Measurements from ENCODE around the gene SDHAF2. TPM values are rescaled to one million over a fixed set of nuclear protein-coding genes. Genes with fewer than 3 reads are reported as not detected.

SDHAF2 gene
- 33.9 to 49.1 TPM (median 45.4 TPM) in 5 replicates for total RNA-seq (2022; extraction: Qiagen RNA extraction)

DNA sequence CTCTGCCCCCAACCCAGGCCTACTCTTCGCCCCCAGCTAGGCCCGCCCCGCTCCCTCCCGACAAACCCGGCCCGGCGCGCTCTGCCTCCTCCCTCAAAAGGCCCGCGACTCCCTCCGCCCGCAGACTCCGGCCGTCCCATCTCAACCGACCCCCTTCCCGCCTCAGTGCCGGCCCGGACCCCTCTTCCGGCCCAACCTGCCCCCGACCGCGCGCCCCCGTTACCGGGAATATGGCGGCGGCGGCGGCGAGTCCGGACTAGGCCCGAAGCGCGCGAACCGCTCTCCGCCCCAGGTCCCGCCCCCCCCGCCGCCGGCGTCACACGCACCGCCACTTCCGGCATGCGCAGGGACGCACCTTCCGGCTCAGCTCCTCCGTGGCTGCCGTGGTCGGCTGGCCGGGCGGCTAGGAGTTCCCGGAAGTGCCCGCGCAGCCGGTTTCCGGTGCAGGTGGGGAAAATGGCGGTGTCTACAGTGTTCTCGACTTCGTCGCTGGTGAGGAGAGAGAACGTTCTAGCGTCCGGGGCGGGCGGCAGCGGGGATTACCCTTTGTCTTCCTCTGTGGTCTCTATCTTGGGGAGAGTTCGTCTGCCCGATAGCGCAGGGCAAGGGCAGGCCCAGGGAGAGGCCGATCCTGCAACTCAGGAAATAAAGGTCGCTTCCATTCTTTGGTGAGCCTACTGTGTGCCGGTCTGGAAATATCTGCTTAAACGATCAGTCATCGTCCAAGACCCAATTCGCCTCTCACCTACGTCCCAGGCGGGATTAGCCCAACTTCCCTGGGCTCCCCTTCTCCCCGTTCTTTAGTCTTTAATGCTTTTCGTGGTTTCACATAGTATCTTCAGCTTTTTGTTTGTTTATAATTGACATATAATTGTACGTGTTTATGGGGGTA lies at the start of gene SDHAF2, which contains the start of gene CPSF7:
Gene SDHAF2, plus strand, starts transcription at position 434 of the 892 bp plus-strand sequence. Its CDS starts 23 bp downstream, at position 457.
Gene CPSF7, minus strand, starts transcription at position 285 of the 892 bp plus-strand sequence. CDS start 740 bp downstream, outside the sequence.

Other genes with a start within 250 kb of the SDHAF2 start
- 0.12 TPM in 1 of 5 replicates, not detected in the others for gene PGA3, start 226.6 kb upstream of the SDHAF2 start, total RNA-seq (2022; extraction: Qiagen RNA extraction)
- 0.07 to 0.26 TPM (median 0.16 TPM) in 3 of 5 replicates, not detected in the others for gene PGA4, start 207.8 kb upstream of the SDHAF2 start, total RNA-seq (2022; extraction: Qiagen RNA extraction)
- 0.08 TPM in 1 of 5 replicates, not detected in the others for gene PGA5, start 188.9 kb upstream of the SDHAF2 start, total RNA-seq (2022; extraction: Qiagen RNA extraction)
- gene VWCE, start 134.8 kb upstream of the SDHAF2 start, total RNA-seq (2022; extraction: Qiagen RNA extraction), result 0.46 to 0.85 TPM (median 0.49 TPM) in 5 replicates
- 159 to 171 TPM (median 166 TPM) in 5 replicates for gene DDB1, start 97.0 kb upstream of the SDHAF2 start, total RNA-seq (2022; extraction: Qiagen RNA extraction)
- gene TKFC, start 96.9 kb upstream of the SDHAF2 start, total RNA-seq (2022; extraction: Qiagen RNA extraction), result 45.4 to 75.1 TPM (median 73.0 TPM) in 5 replicates
- 35.7 to 45.5 TPM (median 41.7 TPM) in 5 replicates for gene CYB561A3, start 68.2 kb upstream of the SDHAF2 start, total RNA-seq (2022; extraction: Qiagen RNA extraction)
- gene TMEM138, start 67.8 kb upstream of the SDHAF2 start, total RNA-seq (2022; extraction: Qiagen RNA extraction), result 75.9 to 100 TPM (median 97.3 TPM) in 5 replicates
- gene TMEM216, start 37.5 kb upstream of the SDHAF2 start, total RNA-seq (2022; extraction: Qiagen RNA extraction), result 15.9 to 19.0 TPM (median 17.7 TPM) in 5 replicates
- 66.8 to 77.8 TPM (median 71.6 TPM) in 5 replicates for gene CPSF7, start 149 bp upstream of the SDHAF2 start, total RNA-seq (2022; extraction: Qiagen RNA extraction)
- 0.15 to 0.28 TPM (median 0.21 TPM) in 5 replicates for gene LRRC10B, start 78.6 kb downstream of the SDHAF2 start, total RNA-seq (2022; extraction: Qiagen RNA extraction)
- 0.93 to 1.5 TPM (median 1.2 TPM) in 5 replicates for gene SYT7, start 151.0 kb downstream of the SDHAF2 start, total RNA-seq (2022; extraction: Qiagen RNA extraction)